GM23338 (cell line): ENCODE data around the gene INSM2.

ENCODE experiments used
- CTCF ChIP-seq, 2 experiments: fragments of 200-600 bp in 1 of 2; sonication (generic) in 1 of 2; conservative IDR thresholded peaks; 2 replicates each; pipeline versions ENCODE4 v1.5.1 to v1.6.1; 2016 to 2017; ENCODE audit warnings: antibody characterized with exemption in 2 of 2, low read depth in 2 of 2, mild to moderate bottlenecking in 2 of 2, moderate library complexity in 1 of 2
- EZH2 ChIP-seq: fragments of 200-600 bp; sonication (generic); IDR thresholded peaks from one replicate; pipeline ENCODE4 v1.8.0; 2017; ENCODE audit warnings: antibody characterized with exemption, mild to moderate bottlenecking, low read depth; ENCODE audit not compliant: unreplicated experiment
- EZH2phosphoT487 ChIP-seq: fragments of 200-600 bp; sonication (generic); IDR thresholded peaks from one replicate; pipeline ENCODE4 v1.8.1; 2018; ENCODE audit warnings: antibody characterized with exemption; ENCODE audit not compliant: unreplicated experiment
- NANOG ChIP-seq: IDR thresholded peaks from 2 replicates; pipeline ENCODE4 v1.6.1; 2016; ENCODE audit warnings: antibody characterized with exemption, borderline replicate concordance
- POLR2AphosphoS5 ChIP-seq: IDR thresholded peaks from 2 replicates; pipeline ENCODE4 v1.6.1; 2016; ENCODE audit warnings: antibody characterized with exemption, low read depth
- REST ChIP-seq: IDR thresholded peaks from one replicate; pipeline ENCODE4 v1.6.1; 2018; ENCODE audit warnings: antibody characterized with exemption; ENCODE audit not compliant: unreplicated experiment

- TF ChIP-seq CTCF (conservative IDR thresholded peaks at IDR 0.05; ENCODE audit: low read depth in 2 of 2) (no peak), NANOG (no peak), POLR2AphosphoS5 (no peak), EZH2 (no peak), EZH2phosphoT487 (no peak), REST (no peak)
These were observed 18.0 kb upstream of the INSM2 start for GRCh38 chr14:35515916-35516315.
